Activated naive CD4-positive, alpha-beta T cell treated with anti-CD3 and anti-CD28 coated beads, Interleukin-2, amount 50 U/mL, for 72 hours (primary cell): ENCODE measurements around the gene FBXL16. TPM values are rescaled to one million over a fixed set of nuclear protein-coding genes. Genes with fewer than 3 reads are reported as not detected.

Source experiments
- ATAC-seq, 2 donors: fragments of 150-1000 bp; cut with Tn5 transposase; 2 replicates each; pipeline ENCODE4 v1.10.0; 2021; ENCODE audit warnings: mild to moderate bottlenecking in 2 of 2, moderate library complexity in 2 of 2
- DNase-seq, 2 donors: peaks; one replicate each; pipeline ENCODE4 v3.0.0; 2021 to 2022; ENCODE audit warnings: low spot score in 2 of 2
- H3K27ac Mint-ChIP-seq, 2 donors: one replicate each; pipeline ENCODE4 v1.8.0; 2022; ENCODE audit warnings: mild to moderate bottlenecking in 2 of 2, mixed read lengths in 2 of 2
- H3K36me3 Mint-ChIP-seq, 2 donors: one replicate each; pipeline ENCODE4 v1.8.0; 2022; ENCODE audit warnings: mixed read lengths in 2 of 2
- H3K9me3 Mint-ChIP-seq, 2 donors: one replicate each; pipeline ENCODE4 v1.8.0; 2022; ENCODE audit warnings: mixed read lengths in 2 of 2
- total RNA-seq, 2 donors: library from RNA; stranded (reverse); gene quantifications; one replicate each; pipeline ENCODE4 v1.2.3, GENCODE V29; 2022

Gene FBXL16
- total RNA-seq, 2 donors from 2014 or later, result 2.8 to 16.4 TPM

DNA sequence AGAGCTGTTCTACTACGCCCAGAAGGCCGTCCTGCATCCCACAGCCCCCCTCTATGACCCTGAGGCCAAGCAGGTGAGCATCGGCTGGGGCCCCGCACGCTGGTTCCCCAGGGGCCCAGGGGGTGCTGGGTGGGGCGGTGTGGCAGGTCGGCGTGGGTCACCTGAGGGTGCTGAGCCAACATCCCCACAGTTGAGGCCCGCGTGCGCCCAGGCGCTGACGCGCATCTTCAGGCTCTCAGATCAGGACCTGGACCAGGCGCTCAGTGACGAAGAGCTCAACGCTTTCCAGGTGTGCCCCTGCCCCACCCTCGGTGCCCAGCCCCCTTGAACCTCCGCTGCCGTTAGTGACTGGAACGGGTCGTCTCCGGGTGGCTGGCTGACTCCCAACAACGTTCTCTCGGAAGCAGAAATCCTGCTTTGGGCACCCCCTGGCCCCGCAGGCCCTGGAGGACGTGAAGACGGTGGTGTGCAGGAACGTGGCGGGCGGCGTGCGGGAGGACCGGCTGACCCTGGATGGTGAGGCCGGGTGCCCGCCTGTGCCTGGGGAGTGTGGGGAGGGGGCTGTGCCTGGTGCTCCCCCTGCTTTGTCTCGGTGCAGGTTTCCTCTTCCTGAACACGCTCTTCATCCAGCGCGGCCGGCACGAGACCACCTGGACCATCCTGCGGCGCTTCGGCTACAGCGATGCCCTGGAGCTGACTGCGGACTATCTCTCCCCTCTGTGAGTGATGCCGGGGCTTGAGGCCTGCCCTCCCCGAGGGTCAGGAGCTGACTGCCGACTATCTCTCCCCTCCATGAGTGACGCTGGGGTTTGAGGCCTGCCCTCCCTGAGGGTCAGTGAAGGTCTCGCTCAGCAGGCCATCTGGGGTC, 34.9 kb downstream of the FBXL16 start:
- ATAC-seq (no peak), DNase-seq (no peak)
- Mint-ChIP-seq H3K27ac (no peak overlapping the region), H3K36me3 (no peaks in the 10 kb centered on the region), H3K9me3 (no peaks in the 10 kb centered on the region)

- ATAC-seq (no peak), DNase-seq (no peak)
- no peak overlapping the region for H3K27ac Mint-ChIP-seq
- H3K36me3 Mint-ChIP-seq, result no peaks in the 10 kb centered on the region
- no peaks in the 10 kb centered on the region for H3K9me3 Mint-ChIP-seq
Measured at GRCh38 chr16:669666-670065, 35.9 kb downstream of the FBXL16 start.

DNA sequence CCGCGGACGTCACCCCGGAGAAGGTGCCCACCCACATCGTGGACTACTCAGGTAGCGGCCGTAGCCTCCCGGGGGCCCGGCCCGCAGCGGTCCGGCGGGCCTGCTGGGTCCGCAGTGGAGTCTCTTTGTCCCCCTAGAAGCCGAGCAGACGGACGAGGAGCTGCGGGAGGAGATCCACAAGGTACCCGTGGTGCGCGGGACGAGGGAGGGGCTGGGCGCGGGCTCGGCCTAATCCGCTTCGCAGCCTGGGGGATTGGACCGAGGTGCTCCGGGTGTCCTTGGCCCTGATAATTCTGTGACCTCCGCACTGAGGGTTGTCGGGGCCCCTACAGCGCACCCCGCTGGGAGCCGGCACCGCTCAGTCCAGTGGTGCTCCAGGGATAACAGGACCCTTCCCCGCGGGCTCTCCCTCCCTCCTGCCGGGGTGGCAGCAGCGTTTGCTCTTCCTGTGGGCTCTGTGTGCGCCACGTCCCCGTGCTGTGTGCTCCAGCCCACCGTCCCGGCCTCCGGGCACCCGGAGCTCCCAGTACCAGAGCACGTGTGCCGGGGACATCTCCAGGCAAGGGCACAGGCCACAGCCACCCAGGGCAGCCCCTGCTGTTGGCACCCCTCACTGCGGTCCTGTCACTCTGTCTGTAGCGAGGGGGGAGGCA, 37.0 kb downstream of the FBXL16 start:
- Mint-ChIP-seq H3K9me3 (no peaks in the 10 kb centered on the region), H3K36me3 (no peaks in the 10 kb centered on the region), H3K27ac (peak overlapping the region; percentile 55 to 87)
- ATAC-seq, result peak in 1 of 2 donors; percentile 1
- DNase-seq, result no peak

- H3K27ac Mint-ChIP-seq, result peak within 1 kb of the TSS; percentile 87
- DNase-seq, result peak; percentile 96 to 97
- peak; percentile 95 to 97 for ATAC-seq
- no peaks in the 10 kb centered on the region for H3K36me3 Mint-ChIP-seq
- H3K9me3 Mint-ChIP-seq, result no peaks in the 10 kb centered on the region
Measured at GRCh38 chr16:667780-668518, 37.7 kb downstream of the FBXL16 start, which contains the start of gene RHOT2. Gene RHOT2 (plus strand): TSS chr16:668132. CDS start chr16:668200, 68 bp downstream.

GRCh38 chr16:667113-667779, 38.4 kb downstream of the FBXL16 start:
- no peak for ATAC-seq
- peak overlapping the region; percentile 87 for H3K27ac Mint-ChIP-seq
- H3K36me3 Mint-ChIP-seq, result no peaks in the 10 kb centered on the region
- no peaks in the 10 kb centered on the region for H3K9me3 Mint-ChIP-seq
- DNase-seq, result no peak

GRCh38 chr16:666572-666971, 39.0 kb downstream of the FBXL16 start:
- H3K9me3 Mint-ChIP-seq, result no peaks in the 10 kb centered on the region
- DNase-seq (no peak), ATAC-seq (no peak)
- peak overlapping the region in 1 of 2 donors; percentile 87 for H3K27ac Mint-ChIP-seq
- H3K36me3 Mint-ChIP-seq, result no peaks in the 10 kb centered on the region

- H3K27ac Mint-ChIP-seq, result no peak overlapping the region
- H3K9me3 Mint-ChIP-seq, result no peaks in the 10 kb centered on the region
- ATAC-seq, result no peak
- H3K36me3 Mint-ChIP-seq, result no peaks in the 10 kb centered on the region
- DNase-seq, result no peak
Measured at GRCh38 chr16:662597-662996, 43.0 kb downstream of the FBXL16 start.

GRCh38 chr16:662095-662494, 43.5 kb downstream of the FBXL16 start:
- Mint-ChIP-seq H3K9me3 (no peaks in the 10 kb centered on the region), H3K27ac (no peak overlapping the region), H3K36me3 (no peaks in the 10 kb centered on the region)
- no peak for DNase-seq
- ATAC-seq, result no peak

GRCh38 chr16:661184-661821, 44.3 kb downstream of the FBXL16 start:
- H3K36me3 Mint-ChIP-seq, result no peaks in the 10 kb centered on the region
- no peaks in the 10 kb centered on the region for H3K9me3 Mint-ChIP-seq
- DNase-seq, result no peak
- peak; percentile 4 to 7 for ATAC-seq
- H3K27ac Mint-ChIP-seq, result no peak overlapping the region

- ATAC-seq (peak; percentile 75 to 76), DNase-seq (peak in 1 of 2 donors; percentile 71)
- no peak overlapping the region for H3K27ac Mint-ChIP-seq
- no peaks in the 10 kb centered on the region for H3K9me3 Mint-ChIP-seq
- H3K36me3 Mint-ChIP-seq, result no peaks in the 10 kb centered on the region
Measured at GRCh38 chr16:660459-661183, 45.0 kb downstream of the FBXL16 start.

GRCh38 chr16:660132-660458, 45.5 kb downstream of the FBXL16 start:
- no peak for DNase-seq
- Mint-ChIP-seq H3K27ac (no peak overlapping the region), H3K9me3 (no peaks in the 10 kb centered on the region), H3K36me3 (no peaks in the 10 kb centered on the region)
- ATAC-seq, result peak in 1 of 2 donors; percentile 6

- no peak for DNase-seq
- ATAC-seq, result peak in 1 of 2 donors; percentile 7
- Mint-ChIP-seq H3K27ac (no peak overlapping the region), H3K36me3 (no peaks in the 10 kb centered on the region), H3K9me3 (no peaks in the 10 kb centered on the region)
Measured at GRCh38 chr16:659618-660017, 46.0 kb downstream of the FBXL16 start.

DNA sequence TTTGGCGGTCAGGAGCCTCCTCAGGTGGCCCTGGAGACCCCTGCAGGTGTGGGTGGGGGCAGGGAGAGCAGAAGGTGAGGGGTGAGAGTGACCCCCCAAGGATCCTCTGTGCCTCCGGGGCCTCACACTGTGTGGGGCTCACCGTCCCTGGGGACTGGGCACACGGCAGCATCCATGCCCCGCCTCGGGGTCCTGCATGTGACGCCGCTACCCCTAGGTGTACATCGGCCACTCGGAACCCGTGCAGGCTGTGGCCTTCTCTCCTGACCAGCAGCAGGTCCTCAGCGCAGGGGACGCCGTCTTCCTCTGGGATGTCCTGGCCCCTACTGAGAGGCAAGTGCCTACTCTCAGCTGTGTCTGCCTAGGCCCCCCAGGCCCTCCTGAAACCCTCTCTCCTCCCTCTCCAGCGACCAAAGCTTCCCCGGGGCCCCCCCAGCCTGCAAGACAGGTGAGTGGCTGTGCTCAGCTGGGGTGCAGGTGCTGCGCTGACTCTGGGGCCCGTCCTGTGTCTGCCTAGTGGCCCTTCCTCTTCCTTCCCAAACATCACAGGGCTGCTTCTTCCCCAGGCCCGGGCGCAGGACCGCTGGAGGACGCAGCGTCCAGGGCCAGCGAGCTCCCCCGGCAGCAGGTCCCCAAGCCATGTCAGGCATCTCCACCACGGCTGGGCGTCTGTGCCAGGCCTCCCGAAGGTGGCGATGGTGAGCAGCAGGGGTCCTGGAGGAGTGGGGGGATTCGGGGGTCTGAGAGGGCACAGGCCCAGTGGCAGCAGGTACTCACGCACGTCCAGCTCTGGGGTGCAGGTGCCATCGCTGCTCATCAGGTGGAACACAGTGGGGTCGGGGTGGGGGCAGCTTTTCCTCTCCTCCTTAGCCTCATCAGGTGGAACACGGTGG, 46.7 kb downstream of the FBXL16 start:
- Mint-ChIP-seq H3K9me3 (no peaks in the 10 kb centered on the region), H3K36me3 (no peaks in the 10 kb centered on the region), H3K27ac (no peak overlapping the region)
- DNase-seq (no peak), ATAC-seq (no peak)

DNA sequence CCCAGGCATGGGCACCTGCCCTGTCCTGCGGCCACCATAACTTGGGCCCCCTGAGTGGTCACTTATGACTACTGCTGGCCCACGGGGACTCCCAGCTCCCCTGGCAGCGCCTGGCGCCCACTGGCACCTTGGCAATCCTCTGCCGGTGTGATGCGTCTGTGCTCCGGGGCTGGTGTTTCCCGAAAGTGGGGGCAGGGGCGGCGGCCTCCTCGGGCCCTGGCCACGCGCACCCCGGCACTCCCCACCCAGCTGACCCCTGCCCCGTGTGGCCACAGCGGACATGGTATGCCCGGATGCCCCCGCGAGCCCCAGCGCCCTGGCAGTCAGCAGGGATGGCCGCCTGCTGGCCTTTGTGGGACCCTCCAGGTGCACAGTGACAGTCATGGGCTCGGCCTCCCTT, 48.1 kb downstream of the FBXL16 start:
- DNase-seq (no peak), ATAC-seq (no peak)
- Mint-ChIP-seq H3K9me3 (no peaks in the 10 kb centered on the region), H3K27ac (no peak overlapping the region), H3K36me3 (no peaks in the 10 kb centered on the region)

DNA sequence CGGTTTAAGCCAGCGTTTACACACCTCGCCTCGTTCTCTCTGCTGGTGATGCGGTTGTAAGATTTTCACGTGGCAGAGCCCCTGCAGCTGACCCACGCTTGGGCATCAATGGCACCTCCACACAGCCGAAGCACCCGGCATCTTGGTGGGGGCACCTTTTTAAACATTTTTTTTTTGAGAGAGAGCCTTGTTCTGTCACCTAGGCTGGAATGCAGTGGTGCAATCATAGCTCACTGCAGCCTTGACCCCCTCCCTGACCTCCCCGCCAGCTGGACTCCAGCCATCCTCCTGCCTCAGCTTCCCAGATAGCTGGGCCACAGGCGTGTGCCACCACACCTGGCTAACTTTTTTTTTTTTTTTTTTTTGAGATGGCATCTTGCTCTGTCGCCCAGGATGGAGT, 51.6 kb downstream of the FBXL16 start:
- H3K36me3 Mint-ChIP-seq, result no peaks in the 10 kb centered on the region
- H3K27ac Mint-ChIP-seq, result peak overlapping the region in 1 of 2 donors; percentile 74
- DNase-seq (no peak), ATAC-seq (no peak)
- no peaks in the 10 kb centered on the region for H3K9me3 Mint-ChIP-seq
